GM19455 (cell line): ENCODE data around the gene ZBTB46.
"Not testable (repeated sequence)": the region's sequence is repeated elsewhere in the genome, so short reads cannot be mapped to it uniquely, and the experiment has no call there.

Source experiments
- ATAC-seq: cut with Tn5 transposase; IDR thresholded peaks from one replicate; pipeline ENCODE4 v1.9.1; 2021; ENCODE audit not compliant: unreplicated experiment

Gene ZBTB46

DNA sequence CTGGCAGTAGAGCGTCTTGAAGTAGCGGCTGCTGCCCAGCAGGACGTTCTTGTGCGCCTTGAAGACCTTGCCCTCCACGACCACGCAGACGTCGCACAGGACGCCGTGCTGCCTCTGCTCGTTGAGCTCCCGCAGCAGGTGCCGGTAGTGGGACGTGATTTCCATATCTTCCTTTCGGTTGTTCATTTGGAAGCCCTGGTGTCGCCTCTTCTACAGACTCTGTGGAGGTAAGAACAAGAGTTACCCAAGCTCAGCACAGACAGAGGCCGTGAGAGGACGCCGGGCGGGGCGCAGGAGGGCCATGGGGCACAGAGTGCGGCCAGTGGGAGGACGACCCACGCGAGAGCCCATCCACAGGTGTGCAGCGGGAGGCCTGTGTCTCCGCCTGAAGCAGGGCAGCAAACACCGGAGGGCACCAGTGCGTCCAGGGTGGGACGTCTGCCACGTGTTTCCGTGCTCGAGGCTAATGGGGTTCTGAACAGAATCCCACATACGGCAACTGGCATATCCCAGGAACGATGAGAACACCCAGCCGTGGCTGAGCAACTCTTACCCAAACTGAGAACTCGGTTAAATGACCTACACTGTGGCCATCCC, 40.4 kb downstream of the ZBTB46 start:
- ATAC-seq, result no peak

DNA sequence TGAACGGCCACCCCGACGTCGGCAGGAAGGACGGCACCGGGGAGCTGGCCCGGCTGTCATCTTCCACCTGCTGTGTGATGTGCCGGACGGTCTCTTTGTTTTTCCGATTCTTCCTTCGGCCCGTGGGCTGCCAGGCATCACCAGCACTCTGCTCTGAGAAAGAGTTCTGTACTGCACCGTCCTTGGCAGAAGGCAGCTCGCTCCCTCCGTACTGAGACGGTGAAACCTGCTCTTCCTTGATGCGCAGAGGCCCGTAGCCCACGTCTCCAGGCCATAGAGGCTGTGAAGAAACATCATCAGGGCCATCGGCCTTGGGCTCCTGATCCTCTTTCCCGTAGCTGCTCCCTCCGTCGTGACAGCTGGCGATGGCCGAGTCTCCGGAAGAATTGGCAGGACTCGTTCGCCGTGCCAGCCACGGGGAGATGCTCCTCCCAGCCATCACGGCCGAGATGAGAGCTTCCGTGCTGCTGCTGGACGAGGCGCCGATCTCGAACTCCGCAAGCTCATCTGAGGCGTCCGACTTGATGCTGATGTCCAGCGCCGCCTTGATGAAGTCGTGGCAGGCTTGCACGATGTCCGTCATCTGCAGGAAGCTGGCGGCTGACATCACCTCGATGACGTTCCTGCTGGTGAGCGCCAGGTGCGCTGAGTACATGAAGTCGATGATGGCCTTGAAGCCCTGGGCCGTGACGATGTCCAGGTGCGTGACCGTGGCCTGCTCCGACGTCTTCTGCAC, 41.1 kb downstream of the ZBTB46 start:
- no peak for ATAC-seq

DNA sequence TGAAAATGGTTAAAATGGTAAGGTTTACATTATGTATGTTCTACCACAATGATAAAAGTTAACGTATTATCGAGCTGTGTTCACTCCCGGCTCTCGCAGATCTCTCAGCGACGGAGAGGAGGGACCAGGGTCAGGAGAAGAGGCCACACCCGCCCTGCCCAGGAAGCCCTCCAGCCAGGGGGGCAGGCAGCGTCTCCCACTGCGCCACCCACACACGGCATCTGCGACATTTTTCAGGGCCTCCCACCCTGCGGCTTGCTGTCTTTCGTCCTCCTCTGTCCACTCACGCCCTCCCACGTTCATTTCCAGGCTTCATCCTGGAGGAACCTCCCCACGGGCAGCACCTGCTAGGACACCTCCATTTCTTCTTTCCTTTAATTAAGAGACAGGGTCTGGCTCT, 43.3 kb downstream of the ZBTB46 start:
- no peak for ATAC-seq

DNA sequence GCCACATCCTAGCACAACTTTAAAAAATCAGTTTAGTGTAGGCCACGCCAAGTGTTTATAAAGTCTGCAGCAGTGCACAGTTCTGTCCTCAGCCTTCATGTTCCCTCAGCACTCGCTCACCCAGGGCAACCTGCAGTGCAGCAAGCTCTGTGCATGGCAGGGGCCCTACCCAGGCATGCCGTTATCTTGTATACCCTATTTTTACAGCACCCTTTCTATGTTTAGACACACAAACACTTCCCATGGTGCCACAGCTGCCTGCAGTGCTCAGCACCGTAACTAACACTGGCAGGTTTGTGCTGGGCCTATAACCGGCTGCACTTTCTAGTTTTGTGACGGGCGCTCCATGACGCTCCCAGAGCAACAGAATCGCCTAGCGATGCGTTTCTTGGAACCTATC, 43.8 kb downstream of the ZBTB46 start:
- ATAC-seq, result no peak

DNA sequence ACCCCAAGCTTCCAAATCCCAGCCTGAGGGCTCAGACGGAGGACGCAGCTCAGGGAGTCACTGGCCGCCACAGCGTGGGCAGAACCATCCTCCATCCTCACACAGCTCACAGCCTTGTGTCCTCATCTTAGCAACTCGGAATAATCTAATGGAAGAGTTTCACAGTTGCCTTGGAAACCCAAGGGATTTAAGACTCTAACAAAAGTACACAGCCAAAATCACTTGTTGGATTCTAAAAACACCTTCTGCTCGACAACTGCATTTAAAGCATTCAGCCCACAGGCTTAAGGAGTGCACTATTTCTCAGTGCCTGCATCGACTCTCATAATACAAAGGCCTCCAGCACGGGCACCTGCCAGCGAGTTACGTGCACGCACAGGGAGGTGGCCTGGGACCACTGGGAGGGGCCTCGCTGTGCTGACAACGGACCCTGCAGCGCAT, 45.4 kb downstream of the ZBTB46 start:
- no peak for ATAC-seq

DNA sequence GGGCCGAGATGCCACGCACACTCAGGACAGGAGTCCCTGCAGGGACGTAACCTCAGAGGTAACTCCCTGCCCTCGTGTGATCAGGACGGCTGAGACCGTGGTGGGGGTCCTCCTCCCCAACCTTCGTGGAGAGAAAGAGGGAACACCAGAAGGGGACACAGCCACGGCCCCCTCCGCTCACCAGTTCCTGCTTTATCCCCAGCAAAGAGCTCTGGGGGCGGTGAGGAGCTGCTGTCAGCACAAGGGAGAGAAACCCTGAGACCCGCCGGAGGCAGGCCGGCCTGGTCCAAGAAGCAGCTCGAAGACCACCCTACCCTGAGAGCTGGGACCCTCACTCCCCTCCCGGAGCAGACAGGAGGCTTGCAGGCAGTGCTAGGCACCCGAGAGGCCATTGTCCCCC, 47.1 kb downstream of the ZBTB46 start:
- ATAC-seq, result no peak

DNA sequence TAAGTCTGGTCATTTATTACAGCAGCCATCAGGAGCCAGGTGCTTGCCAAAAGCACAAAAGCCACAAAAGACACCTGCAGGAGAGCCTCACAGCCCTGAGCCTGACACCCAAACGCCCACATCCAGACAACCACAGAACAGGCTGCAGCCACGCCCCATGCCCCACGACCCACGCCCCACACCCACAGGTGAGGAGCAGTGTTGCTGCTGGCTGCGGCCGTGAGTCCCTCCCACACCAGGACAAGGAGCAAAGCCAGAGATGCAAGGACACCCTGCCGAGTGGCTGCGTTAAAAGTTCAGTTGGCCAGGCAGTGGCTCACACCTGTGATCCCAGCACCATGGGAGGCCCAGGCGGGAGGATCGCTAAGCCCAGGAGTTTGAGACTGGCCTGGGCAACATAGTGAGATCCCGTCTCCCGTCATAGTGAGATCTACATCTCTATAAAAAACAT, 48.5 kb downstream of the ZBTB46 start:
- no peak for ATAC-seq

DNA sequence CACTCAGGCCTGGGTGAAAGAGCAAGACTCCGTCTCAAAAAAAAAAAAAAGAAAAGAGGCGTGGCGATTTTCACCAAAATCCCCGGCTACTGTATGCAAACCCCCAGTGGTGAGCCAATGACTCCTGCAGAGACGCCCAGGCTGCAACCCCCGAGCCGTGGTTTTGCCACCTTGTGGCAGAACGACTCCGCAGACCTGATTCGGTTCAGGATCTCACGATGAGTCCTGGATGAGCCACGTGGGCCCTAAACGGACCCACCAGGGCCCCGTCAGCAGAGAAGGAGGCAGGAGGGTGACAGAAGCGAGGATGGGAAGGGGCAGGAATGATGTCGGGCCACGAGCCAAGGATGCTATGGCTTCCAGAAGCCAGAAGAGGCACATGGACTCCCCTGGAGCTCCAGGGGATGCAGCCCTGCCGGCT, 49.0 kb downstream of the ZBTB46 start:
- ATAC-seq, result no peak

DNA sequence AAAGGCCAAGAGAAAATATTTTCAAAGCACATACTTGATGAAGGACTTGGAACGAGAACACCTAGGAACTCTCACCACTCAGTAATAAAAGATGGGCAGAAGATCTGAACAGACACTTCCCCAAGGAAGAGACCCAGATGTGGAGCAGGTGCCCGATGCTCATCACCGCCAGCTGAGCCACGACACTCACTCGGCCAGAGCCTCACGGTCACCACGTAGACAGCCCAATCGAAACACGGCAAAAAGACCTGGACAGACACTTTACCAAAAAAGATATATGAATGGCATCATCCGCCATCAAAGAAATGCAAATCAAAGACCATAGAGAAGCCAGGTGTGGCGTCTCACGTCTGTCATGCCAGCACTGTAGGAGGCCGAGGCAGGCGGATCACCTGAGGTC, 49.9 kb downstream of the ZBTB46 start:
- no peak for ATAC-seq

DNA sequence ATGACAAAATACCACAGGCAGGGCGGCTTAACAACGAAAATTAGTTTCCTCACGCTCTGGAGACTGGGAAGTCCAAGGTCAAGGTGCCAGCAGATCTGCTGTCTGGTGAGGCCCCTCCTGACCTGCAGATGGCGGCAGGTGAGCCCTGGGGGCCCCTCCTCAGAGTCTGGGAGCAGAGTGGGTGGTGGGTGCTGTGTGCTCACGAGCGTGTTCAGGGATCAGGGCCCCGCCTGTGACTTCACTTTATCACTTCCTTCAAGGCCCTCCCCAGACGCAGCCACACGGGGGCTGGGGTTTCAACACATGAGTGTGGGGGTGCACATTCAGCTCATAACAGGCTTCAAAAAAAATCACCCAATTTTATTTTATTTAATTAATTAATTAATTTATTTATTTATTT, 52.2 kb downstream of the ZBTB46 start:
- ATAC-seq, result no peak

DNA sequence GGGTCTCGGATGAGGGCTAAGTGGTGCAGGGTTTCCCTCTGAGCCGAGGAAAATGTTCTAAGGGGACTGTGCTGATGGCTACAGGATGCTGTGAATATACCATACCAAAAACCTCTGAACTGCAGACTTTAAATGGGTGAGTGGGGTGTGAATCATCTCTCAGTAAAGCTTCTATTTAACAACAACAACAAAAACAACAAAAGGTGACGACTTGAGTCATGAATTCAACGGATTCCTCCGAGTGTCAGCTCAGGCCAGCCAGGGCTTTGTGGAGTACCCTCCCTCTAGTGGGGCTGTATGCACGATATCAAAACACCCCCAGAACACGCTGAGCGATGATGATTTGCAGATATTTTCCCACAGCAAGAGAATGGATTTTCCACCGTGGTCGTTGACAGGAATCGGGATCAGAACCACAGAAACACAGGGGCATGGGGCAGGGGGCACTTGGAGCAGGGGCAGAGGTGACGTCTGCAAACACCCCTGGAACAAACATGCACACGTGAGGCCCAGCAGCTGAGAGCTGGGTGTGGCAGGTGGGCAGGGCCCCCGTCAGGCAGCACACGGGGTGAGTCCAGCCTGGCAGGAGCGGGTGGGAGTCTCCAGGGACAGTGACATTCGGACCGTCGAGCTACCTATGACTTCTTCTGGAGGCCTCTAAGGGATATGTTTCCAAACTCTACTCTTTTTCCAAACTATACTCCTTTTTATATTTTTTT, 52.9 kb downstream of the ZBTB46 start:
- no peak for ATAC-seq

DNA sequence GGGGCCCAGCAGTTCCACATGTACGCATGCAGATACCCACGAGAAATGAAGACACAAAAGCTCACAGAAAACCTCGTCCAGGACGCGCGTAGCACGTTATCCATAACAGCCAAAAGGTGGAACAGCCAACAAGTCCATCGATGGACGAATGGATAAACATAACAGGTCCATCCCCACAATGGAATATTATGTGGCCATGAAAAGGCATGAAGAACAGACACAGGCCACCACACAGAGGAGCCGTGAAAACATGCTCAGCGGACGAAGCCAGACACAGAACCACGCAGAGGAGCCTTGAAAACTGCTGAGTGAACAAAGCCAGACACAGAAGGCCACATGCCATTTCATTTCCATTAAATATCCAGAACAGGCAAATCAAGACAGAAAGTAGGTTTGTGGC, 53.5 kb downstream of the ZBTB46 start:
- ATAC-seq, result no peak

DNA sequence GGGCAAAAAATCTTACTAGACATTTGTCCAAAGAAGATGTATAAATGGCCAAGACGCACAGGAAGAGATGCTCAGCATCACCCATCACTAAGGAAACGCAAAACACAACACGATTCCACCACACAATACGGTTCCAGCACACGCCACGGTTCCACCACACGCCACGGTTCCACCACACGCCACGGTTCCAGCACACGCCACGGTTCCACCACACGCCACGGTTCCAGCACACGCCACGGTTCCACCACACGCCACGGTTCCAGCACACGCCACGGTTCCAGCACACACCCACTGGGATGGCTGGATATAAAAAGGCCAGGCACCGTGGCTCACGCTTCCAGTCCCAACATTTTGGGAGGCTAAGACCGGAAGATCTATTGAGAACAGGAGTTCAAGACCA, 54.2 kb downstream of the ZBTB46 start:
- ATAC-seq, result not testable (repeated sequence)

DNA sequence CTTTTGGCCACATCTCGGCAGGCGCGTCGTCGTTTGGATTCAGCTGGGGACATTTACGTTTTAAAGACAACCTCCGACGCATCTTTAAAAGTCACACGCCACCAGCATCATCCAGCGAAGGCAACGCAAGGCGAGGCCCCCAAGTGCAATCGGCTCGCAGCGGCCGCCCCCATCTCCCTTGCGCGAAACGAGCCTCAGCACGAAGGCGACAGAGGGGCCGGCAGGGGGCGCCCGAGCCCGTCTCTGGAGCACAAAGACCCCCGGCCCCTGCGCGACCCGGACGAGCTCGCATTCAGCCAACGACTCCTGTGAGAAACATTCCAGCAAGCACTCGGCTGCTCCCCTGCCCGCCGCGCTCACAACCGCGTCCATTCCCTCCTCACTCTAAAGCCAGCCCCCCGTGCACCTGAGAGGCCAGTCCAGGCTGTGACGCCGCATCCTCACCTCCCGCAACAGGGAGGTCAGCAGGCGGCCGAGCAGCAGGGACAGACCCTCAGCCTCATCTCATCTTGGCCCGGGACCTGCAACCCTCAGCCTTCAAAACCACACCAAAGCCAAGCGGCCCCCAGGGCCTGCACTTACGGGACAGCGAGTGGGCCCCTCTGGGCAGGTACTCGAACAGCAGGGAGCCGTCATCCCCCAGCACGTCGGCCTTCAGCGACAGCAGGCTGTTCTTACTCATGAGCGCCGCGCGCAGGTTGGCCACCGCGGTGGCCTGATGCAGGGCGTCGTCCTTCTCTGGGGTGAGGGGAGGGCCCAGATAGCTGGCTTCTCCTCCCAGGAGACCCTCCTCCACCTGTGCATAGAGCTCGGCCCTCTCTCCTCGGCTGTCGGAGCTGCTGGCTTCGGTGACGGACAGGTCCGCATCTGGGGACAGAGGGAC, 55.7 kb downstream of the ZBTB46 start:
- ATAC-seq, result no peak

DNA sequence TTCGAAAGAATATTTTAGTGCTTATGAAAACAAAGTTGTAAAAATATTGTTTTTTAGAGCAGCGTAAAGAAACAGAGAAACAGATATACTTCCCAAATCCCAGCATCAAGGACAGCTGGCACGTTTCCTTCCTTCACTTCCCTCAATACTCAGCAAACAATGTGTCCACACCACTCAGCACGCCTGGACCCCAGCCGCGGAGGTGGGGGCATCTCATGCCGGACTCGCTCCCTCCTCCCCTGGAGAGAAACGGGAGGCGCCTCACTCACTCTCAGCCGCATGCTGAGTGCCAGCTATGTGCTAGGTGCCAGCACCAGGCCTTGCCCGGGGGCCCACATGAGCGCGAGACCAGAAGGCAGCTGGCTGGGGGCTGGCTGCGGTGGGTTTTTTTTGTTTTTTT, 56.8 kb downstream of the ZBTB46 start:
- no peak for ATAC-seq

DNA sequence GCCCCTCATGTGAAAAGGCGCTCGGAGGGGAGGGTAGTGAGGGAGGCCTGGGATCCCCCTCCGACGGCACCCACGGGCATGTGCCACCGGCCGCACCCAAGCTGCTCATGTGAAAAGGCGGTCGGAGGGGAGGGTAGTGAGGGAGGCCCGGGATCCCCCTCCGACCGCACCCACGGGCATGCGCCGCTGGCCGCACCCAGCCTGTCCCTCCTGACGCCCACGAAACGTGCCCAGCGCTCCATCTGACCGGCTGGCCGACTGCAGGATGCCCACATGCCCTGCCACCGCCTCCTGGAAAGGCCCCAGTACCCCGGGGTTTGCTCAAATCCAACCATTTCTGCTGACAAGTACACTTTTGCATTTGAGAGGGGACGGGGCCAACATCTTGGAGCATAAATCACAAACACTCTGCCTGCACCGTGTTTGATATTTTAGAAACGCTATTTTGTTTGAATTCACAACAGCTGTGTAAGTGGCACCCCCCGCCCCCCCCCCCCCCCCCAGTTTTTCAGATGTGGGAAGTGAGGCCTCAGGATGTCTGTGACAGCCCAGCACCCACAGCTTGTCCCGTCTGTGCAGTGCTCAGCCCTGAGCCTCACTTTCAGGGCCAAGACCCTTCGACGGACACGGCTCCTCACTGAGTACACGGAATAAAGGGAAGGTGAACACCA, 57.4 kb downstream of the ZBTB46 start:
- ATAC-seq, result no peak

DNA sequence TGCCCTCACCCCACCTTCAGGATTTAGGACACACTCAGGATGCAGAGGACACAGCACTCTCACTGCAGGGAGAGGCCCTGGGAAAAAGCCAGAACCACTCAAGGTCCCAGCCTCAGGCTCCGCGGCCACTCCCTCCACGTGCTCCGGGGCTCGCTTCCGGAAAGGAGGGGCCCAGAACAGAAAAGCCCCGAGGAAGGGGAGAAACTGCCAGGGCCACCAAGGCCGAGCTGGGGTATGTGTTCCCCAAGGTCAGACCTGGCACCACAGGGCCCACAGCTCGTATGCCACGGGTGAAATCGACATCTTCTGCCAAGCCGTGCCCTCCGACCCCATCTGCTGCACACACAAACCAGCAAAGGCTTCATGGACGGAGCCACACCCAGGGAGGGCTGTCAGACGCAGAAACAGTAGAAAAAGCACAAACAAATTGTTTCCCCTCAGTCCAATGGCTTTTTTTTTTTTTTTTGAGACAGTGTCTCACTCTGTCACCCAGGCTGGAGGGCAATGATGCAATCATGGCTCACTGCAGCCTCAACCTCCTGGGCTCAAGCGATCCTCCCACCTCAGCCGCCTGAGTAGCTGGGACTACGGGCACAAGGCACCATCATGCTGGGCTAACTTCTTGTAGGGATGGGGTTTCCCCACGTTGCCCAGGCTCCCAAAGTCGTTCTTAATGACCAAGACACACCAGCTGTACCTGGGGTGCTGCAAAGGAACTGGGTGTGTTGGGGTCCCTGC, 58.1 kb downstream of the ZBTB46 start:
- no peak for ATAC-seq

DNA sequence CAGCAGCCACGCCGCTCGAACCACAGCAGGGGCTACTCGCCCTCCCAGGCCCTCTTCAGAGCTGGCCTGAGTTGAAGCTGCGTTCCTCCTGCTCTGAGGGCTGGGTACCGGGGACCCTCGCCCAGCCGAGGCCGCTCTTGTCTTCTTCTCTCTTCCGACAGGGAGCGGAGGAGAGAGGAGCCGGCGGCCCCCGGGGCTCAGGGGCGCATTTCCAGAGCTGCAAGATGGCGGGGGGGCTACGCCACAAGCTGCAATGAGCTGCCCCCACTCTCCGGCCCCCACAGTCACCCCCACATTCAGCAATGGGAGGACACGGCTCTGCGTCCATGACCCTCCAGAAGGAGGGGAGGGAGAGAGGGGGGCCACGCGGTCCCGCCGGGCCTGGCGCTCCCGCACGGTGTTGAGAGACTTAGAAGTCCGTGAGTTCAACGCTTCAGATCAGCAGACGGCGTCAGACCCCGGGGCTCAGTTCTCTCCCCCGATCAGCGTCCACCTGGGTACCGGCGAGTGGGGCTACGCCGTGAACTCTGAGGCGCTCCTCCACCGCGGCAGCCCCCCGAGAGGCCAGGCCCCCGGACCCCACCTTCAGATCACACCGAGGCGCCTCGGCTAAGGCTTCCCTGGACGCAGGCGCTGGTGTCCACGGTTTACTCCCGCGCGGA, 59.9 kb downstream of the ZBTB46 start:
- ATAC-seq, result no peak

DNA sequence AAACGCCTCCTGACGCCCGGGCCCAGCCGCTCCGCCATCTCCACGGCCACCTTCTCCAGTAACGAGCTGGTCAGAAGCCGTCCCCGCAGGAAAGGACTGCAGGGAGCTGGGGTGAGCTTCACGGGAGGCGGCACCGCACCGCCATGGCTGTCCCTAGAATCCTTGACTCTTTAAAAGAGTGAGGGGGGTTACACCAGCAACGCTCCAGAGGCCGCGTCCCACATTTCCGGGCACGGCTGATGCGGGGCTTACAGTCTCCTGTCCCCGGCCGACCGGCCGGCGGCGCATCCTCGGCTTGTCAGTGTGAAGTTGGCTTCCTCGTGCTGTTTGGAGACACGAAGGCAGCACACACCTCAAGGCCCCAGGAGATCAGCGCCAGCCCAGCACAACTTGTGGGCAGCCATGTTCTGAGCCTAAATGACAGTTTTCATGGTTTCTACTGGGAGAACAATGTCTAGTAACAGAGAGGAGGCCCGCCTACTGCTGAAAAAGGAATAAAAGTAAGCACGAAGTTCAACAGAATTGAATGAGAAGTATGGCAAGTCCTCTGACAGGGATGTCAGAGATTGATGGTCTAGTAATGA, 61.1 kb downstream of the ZBTB46 start:
- no peak for ATAC-seq
